BLaER1 treated with 17β-estradiol and CSF1 and Interleukin-3, amounts not matched to agents 10 nM and 100 nM (cell line): ENCODE measurements around the gene GABRG3.

Experiments
- H3K27ac ChIP-seq, 11 experiments: shearing (Covaris generic); formaldehyde crosslinking; 2 replicates each; pipeline ENCODE4 v1.8.1; 2022
- H3K27me3 ChIP-seq, 11 experiments: shearing (Covaris generic); formaldehyde crosslinking; 2 replicates each; pipeline ENCODE4 v1.8.1; 2022
- H3K36me3 ChIP-seq, 11 experiments: shearing (Covaris generic); formaldehyde crosslinking; 2 replicates each; pipeline ENCODE4 v1.8.1; 2022
- H3K4me1 ChIP-seq, 10 experiments: shearing (Covaris generic); formaldehyde crosslinking; 2 replicates each; pipeline ENCODE4 v1.8.1; 2022
- H3K4me2 ChIP-seq, 11 experiments: shearing (Covaris generic); formaldehyde crosslinking; 2 replicates each; pipeline ENCODE4 v1.8.1; 2022
- H3K4me3 ChIP-seq, 10 experiments: shearing (Covaris generic); formaldehyde crosslinking; 2 replicates each; pipeline ENCODE4 v1.8.1; 2022
- H3K9ac ChIP-seq, 11 experiments: shearing (Covaris generic); formaldehyde crosslinking; 2 replicates each; pipeline ENCODE4 v1.8.1; 2022
- H3K9me3 ChIP-seq, 11 experiments: shearing (Covaris generic); formaldehyde crosslinking; replicated peaks in 1 of 11; 2 replicates each; pipeline ENCODE4 v1.8.1; 2022
- H4K20me1 ChIP-seq, 11 experiments: shearing (Covaris generic); formaldehyde crosslinking; 2 replicates each; pipeline ENCODE4 v1.8.1; 2022
- Cebpa-rat ChIP-seq, 11 experiments: shearing (Covaris generic); IDR thresholded peaks; 2 replicates each; pipeline ENCODE4 v1.8.1; 2022

GABRG3 gene

GRCh38 chr15:27271258-27271657 is 300.3 kb downstream of the GABRG3 start:
- TF ChIP-seq Cebpa-rat (IDR thresholded peaks at IDR 0.05): no peak
- H3K9ac ChIP-seq: no peak overlapping the region
- no peaks in the 10 kb centered on the region for H3K4me1 ChIP-seq
- no peaks in the 10 kb centered on the region for H4K20me1 ChIP-seq
- no peak overlapping the region for H3K4me3 ChIP-seq
- H3K9me3 ChIP-seq: no peaks in the 10 kb centered on the region
- no peak overlapping the region for H3K4me2 ChIP-seq
- no peaks in the 10 kb centered on the region for H3K27me3 ChIP-seq
- no peak overlapping the region for H3K27ac ChIP-seq
- H3K36me3 ChIP-seq: no peaks in the 10 kb centered on the region

- H3K4me3 ChIP-seq: no peak overlapping the region
- no peaks in the 10 kb centered on the region for H3K27me3 ChIP-seq
- H3K27ac ChIP-seq: no peak overlapping the region
- H3K4me1 ChIP-seq: no peaks in the 10 kb centered on the region; a peak in 1 of 20 replicates
- no peak for TF ChIP-seq Cebpa-rat (IDR thresholded peaks at IDR 0.05)
- H3K36me3 ChIP-seq: no peaks in the 10 kb centered on the region
- no peak overlapping the region for H3K9ac ChIP-seq
- H3K9me3 ChIP-seq: no peaks in the 10 kb centered on the region
- no peak overlapping the region for H3K4me2 ChIP-seq
- H4K20me1 ChIP-seq: no peaks in the 10 kb centered on the region
Measured at GRCh38 chr15:27272427-27272826, 301.4 kb downstream of the GABRG3 start.

- no peaks in the 10 kb centered on the region for H3K36me3 ChIP-seq
- no peaks in the 10 kb centered on the region for H3K9me3 ChIP-seq
- no peaks in the 10 kb centered on the region; a peak in 1 of 20 replicates for H3K4me1 ChIP-seq
- H3K9ac ChIP-seq: no peak overlapping the region
- no peak overlapping the region for H3K4me3 ChIP-seq
- H3K27me3 ChIP-seq: no peaks in the 10 kb centered on the region
- no peak overlapping the region for H3K27ac ChIP-seq
- no peaks in the 10 kb centered on the region for H4K20me1 ChIP-seq
- TF ChIP-seq Cebpa-rat (IDR thresholded peaks at IDR 0.05): no peak
- H3K4me2 ChIP-seq: no peak overlapping the region
Measured at GRCh38 chr15:27273506-27273905, 302.5 kb downstream of the GABRG3 start.

- Histone ChIP-seq H3K4me1 (no peaks in the 10 kb centered on the region; a peak in 1 of 20 replicates), H3K4me2 (no peak overlapping the region), H3K36me3 (no peaks in the 10 kb centered on the region), H3K9ac (no peak overlapping the region), H3K27ac (no peak overlapping the region), H4K20me1 (no peaks in the 10 kb centered on the region), H3K9me3 (no peaks in the 10 kb centered on the region; a peak in 1 of 22 replicates), H3K27me3 (no peaks in the 10 kb centered on the region), H3K4me3 (no peak overlapping the region)
- TF ChIP-seq Cebpa-rat (IDR thresholded peaks at IDR 0.05): no peak
Measured at GRCh38 chr15:27278761-27279160, 307.8 kb downstream of the GABRG3 start.

GRCh38 chr15:27292641-27293040 is 321.7 kb downstream of the GABRG3 start:
- no peak overlapping the region for H3K4me2 ChIP-seq
- no peaks in the 10 kb centered on the region for H3K36me3 ChIP-seq
- no peak overlapping the region for H3K4me3 ChIP-seq
- H3K27me3 ChIP-seq: no peaks in the 10 kb centered on the region
- no peak for TF ChIP-seq Cebpa-rat (IDR thresholded peaks at IDR 0.05)
- H4K20me1 ChIP-seq: no peaks in the 10 kb centered on the region
- H3K9ac ChIP-seq: no peak overlapping the region
- H3K9me3 ChIP-seq: no peaks in the 10 kb centered on the region
- H3K4me1 ChIP-seq: no peaks in the 10 kb centered on the region
- no peak overlapping the region for H3K27ac ChIP-seq

- Histone ChIP-seq H4K20me1 (no peaks in the 10 kb centered on the region), H3K9ac (no peak overlapping the region), H3K4me2 (no peak overlapping the region), H3K4me3 (no peak overlapping the region), H3K9me3 (no peaks in the 10 kb centered on the region), H3K27ac (no peak overlapping the region), H3K36me3 (no peaks in the 10 kb centered on the region), H3K27me3 (no peaks in the 10 kb centered on the region), H3K4me1 (no peaks in the 10 kb centered on the region)
- TF ChIP-seq Cebpa-rat (IDR thresholded peaks at IDR 0.05): no peak
Measured at GRCh38 chr15:27293607-27294006, 322.6 kb downstream of the GABRG3 start.

- Histone ChIP-seq H3K4me3 (no peak overlapping the region), H3K9me3 (no peaks in the 10 kb centered on the region), H3K4me1 (no peaks in the 10 kb centered on the region), H3K27ac (no peak overlapping the region), H3K4me2 (no peak overlapping the region), H3K36me3 (no peaks in the 10 kb centered on the region), H3K9ac (no peak overlapping the region), H4K20me1 (no peaks in the 10 kb centered on the region), H3K27me3 (no peaks in the 10 kb centered on the region)
- TF ChIP-seq Cebpa-rat (IDR thresholded peaks at IDR 0.05): no peak
Measured at GRCh38 chr15:27317736-27318135, 346.8 kb downstream of the GABRG3 start.

GRCh38 chr15:27323801-27324200 is 352.8 kb downstream of the GABRG3 start:
- Histone ChIP-seq H3K4me3 (no peak overlapping the region), H3K9ac (no peak overlapping the region), H3K36me3 (no peaks in the 10 kb centered on the region), H3K4me2 (no peak overlapping the region), H3K4me1 (no peaks in the 10 kb centered on the region), H3K9me3 (peaks cover 0 to 10% (median 0%) of the 10 kb centered on the region in 11 experiments; a peak in 4 of 22 replicates), H3K27ac (no peak overlapping the region), H3K27me3 (no peaks in the 10 kb centered on the region), H4K20me1 (no peaks in the 10 kb centered on the region)
- TF ChIP-seq Cebpa-rat (IDR thresholded peaks at IDR 0.05): no peak

GRCh38 chr15:27324886-27325615 is 354.1 kb downstream of the GABRG3 start:
- no peaks in the 10 kb centered on the region for H3K36me3 ChIP-seq
- no peaks in the 10 kb centered on the region for H3K27me3 ChIP-seq
- TF ChIP-seq Cebpa-rat (IDR thresholded peaks at IDR 0.05): no peak

GRCh38 chr15:27327467-27328025 is 356.6 kb downstream of the GABRG3 start:
- Histone ChIP-seq H3K9me3 (peaks cover 0 to 10% (median 0%) of the 10 kb centered on the region in 11 experiments; a peak in 4 of 22 replicates), H3K27me3 (no peaks in the 10 kb centered on the region)
- no peak for TF ChIP-seq Cebpa-rat (IDR thresholded peaks at IDR 0.05)

More at GRCh38 chr15:27324886-27325615, 354.1 kb downstream of the GABRG3 start:
- Histone ChIP-seq H3K4me3 (no peak overlapping the region), H3K4me1 (no peaks in the 10 kb centered on the region), H4K20me1 (no peaks in the 10 kb centered on the region), H3K27ac (no peak overlapping the region), H3K9ac (no peak overlapping the region), H3K9me3 (peaks cover 0 to 10% (median 0%) of the 10 kb centered on the region in 11 experiments; a peak in 4 of 22 replicates), H3K4me2 (no peak overlapping the region)

More at GRCh38 chr15:27327467-27328025, 356.6 kb downstream of the GABRG3 start:
- H3K36me3 ChIP-seq: no peaks in the 10 kb centered on the region
- no peaks in the 10 kb centered on the region for H3K4me1 ChIP-seq
- H3K4me2 ChIP-seq: no peak overlapping the region
- H3K4me3 ChIP-seq: no peak overlapping the region
- H3K27ac ChIP-seq: no peak overlapping the region
- no peak overlapping the region for H3K9ac ChIP-seq
- no peaks in the 10 kb centered on the region for H4K20me1 ChIP-seq
